DOHH2 (cell line): Measurements from ENCODE around the gene RBMS3.

Experiments used
- EZH2phosphoT487 ChIP-seq: fragments of 200-600 bp; sonication (generic); IDR thresholded peaks from 2 replicates; pipeline ENCODE4 v1.6.1; 2017; ENCODE audit warnings: borderline replicate concordance, mild to moderate bottlenecking, antibody characterized with exemption, low read length, moderate library complexity, mixed read lengths
- TF ChIP-seq, protein P1 (sequence below): fragments of 200-600 bp; sonication (generic); IDR thresholded peaks from one replicate; pipeline ENCODE4 v1.5.1; 2014; ENCODE audit warnings: antibody characterized with exemption, mild to moderate bottlenecking, low read depth, low read length; ENCODE audit not compliant: poor library complexity, severe bottlenecking

DNA sequence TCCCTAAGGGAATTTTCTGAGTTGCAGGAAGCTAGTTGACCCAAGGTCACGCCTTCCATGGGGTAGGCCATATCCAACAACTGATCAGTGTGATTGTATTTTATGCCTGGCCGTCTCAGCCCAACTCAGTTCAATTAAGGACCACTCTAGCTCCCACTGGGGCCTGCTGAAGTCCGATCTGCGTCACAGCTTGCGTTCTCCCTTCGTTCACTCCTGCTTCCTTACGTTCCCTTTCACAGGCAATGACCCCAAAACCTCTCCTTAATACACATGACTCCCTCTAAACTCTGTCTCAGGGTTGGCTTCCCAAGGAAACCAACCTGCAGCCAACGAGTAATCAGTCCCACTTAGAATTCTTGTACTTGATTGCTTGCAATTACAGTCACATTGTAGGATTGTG is 428.0 kb downstream of the RBMS3 start:
- TF ChIP-seq, protein P1, sequence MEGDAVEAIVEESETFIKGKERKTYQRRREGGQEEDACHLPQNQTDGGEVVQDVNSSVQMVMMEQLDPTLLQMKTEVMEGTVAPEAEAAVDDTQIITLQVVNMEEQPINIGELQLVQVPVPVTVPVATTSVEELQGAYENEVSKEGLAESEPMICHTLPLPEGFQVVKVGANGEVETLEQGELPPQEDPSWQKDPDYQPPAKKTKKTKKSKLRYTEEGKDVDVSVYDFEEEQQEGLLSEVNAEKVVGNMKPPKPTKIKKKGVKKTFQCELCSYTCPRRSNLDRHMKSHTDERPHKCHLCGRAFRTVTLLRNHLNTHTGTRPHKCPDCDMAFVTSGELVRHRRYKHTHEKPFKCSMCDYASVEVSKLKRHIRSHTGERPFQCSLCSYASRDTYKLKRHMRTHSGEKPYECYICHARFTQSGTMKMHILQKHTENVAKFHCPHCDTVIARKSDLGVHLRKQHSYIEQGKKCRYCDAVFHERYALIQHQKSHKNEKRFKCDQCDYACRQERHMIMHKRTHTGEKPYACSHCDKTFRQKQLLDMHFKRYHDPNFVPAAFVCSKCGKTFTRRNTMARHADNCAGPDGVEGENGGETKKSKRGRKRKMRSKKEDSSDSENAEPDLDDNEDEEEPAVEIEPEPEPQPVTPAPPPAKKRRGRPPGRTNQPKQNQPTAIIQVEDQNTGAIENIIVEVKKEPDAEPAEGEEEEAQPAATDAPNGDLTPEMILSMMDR: no peak
- TF ChIP-seq EZH2phosphoT487: no peak
